Measurements from ENCODE around the gene ATP8A1. TPM values are rescaled to one million over a fixed set of nuclear protein-coding genes. Genes with fewer than 3 reads are reported as not detected.

ATP8A1 gene
- total and polyA plus RNA-seq, 2 of the 8 experiments (the other 6 are each of a cell fraction or from before 2014, with no cell fraction given) = 3.7 to 14.9 TPM

DNA sequence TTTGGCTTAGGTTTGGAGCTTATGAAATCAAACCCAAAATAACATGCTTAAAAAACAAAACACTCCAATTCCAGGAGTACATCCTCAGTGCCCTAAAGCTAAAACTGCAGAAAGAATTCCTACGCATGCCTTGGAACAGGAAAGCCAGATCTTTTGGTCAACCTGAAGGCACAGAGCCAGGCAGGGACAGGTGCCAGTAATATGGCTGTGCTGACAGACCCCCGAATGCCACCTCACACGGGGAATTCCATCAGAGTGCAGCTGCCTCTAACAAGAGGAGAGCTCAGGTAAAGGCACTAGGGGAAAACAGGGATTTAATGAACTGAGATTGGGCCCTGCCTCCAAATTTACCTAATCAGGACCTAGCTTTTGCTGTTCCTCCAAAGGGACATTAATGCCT lies 182.5 kb downstream of the ATP8A1 start:
- POLR2A ChIA-PET (ENCODE audit: partially characterized antibody) = no interaction called here
- H3K23me2 ChIP-seq (ENCODE audit: low read depth, low read length) = no peaks in the 10 kb centered on the region
- no peak overlapping the region for H2BK5ac ChIP-seq (ENCODE audit: low read depth, low read length)
- no peak overlapping the region for H2AFZ ChIP-seq (ENCODE audit: low read length)
- 59% methylated on average over 3 of the region's 3 CpGs; no CpG with 5 or more reads in 1 of the 2 experiments for WGBS, 2 experiments (ENCODE audit: extremely low coverage in 1 of 2, insufficient coverage in 1 of 2, insufficient read length in 1 of 2, insufficient replicate concordance in 2 of 2, low coverage in 1 of 2, low lambda C conversion rate in 2 of 2, missing lambda C conversion rate in 1 of 2)
- no peaks in the 10 kb centered on the region for H3K79me2 ChIP-seq (ENCODE audit: control insufficient read depth in 1 of 2, insufficient read depth in 2 of 2, low read length in 2 of 2)
- H3K4me1 ChIP-seq (replicated peaks in 1 of 4; ENCODE audit: control insufficient read depth in 3 of 4, insufficient read depth in 4 of 4, low read length in 3 of 4) = no peaks in the 10 kb centered on the region
- no peak overlapping the region for H2BK15ac ChIP-seq (ENCODE audit: low read length)
- no peaks in the 10 kb centered on the region for H3K27me3 ChIP-seq (replicated peaks in 1 of 4; ENCODE audit: control insufficient read depth in 3 of 4, extremely low read depth in 1 of 4, insufficient read depth in 3 of 4, low read length in 3 of 4)
- H2BK20ac ChIP-seq (ENCODE audit: low read length) = no peak overlapping the region
- no peak overlapping the region for H2AK5ac ChIP-seq (ENCODE audit: low read depth, low read length)
- TF ChIP-seq BCL11A (IDR thresholded peaks at IDR 0.05; ENCODE audit: low read depth in 2 of 2, low read length in 2 of 2) (no peak), EZH2 (IDR thresholded peaks at IDR 0.05; ENCODE audit: low read depth, low read length, severe bottlenecking) (no peak), RFX5 (IDR thresholded peaks at IDR 0.05; ENCODE audit: borderline replicate concordance, low read depth, low read length) (no peak), POLR2A (IDR thresholded peaks at IDR 0.05; ENCODE audit: control extremely low read depth in 1 of 2, low read depth in 2 of 2, low read length in 2 of 2) (no peak)
- no peak overlapping the region for H2BK12ac ChIP-seq (ENCODE audit: low read depth, low read length)
- no peak overlapping the region for H3K18ac ChIP-seq (ENCODE audit: extremely low read depth, low read length)
- no peak overlapping the region for H3K27ac ChIP-seq (ENCODE audit: low read depth, low read length)
- FAIRE-seq = no peak
- H3K36me3 ChIP-seq (ENCODE audit: control insufficient read depth in 2 of 4, insufficient read depth in 4 of 4, low read length in 3 of 4) = no peaks in the 10 kb centered on the region
- no peak overlapping the region for H3K14ac ChIP-seq (ENCODE audit: insufficient read length)
- H3K4me2 ChIP-seq (ENCODE audit: insufficient read depth in 1 of 2, low read depth in 2 of 2, low read length in 2 of 2) = no peak overlapping the region
- H3K9ac ChIP-seq (replicated peaks in 1 of 4; ENCODE audit: extremely low read depth in 1 of 4, low read depth in 3 of 4, low read length in 3 of 4) = no peak overlapping the region
- no peaks in the 10 kb centered on the region; the same call in 1 of the 2 replicates for H3K79me1 ChIP-seq (ENCODE audit: low read depth, low read length)
- H3K4me3 ChIP-seq (ENCODE audit: extremely low read depth in 1 of 4, insufficient read depth in 2 of 4, low read depth in 3 of 4, low read length in 4 of 4) = no peak overlapping the region
- no peak for DNase-seq (ENCODE audit: low read depth in 1 of 2, low spot score in 2 of 2)
- no peak overlapping the region for H3K23ac ChIP-seq (ENCODE audit: insufficient read length)
- no peak overlapping the region for H3K56ac ChIP-seq (replicated peaks; ENCODE audit: insufficient read length, low read depth, low read length)
- H3K4ac ChIP-seq (replicated peaks; ENCODE audit: insufficient read length, low read depth, low read length) = no peak overlapping the region
- CTCF ChIA-PET (ENCODE audit: partially characterized antibody) = interaction anchor here (0.7 to 1.0 kb wide), 2 partner anchors 75 to 288 kb away, joined by 3 read pairs; no protein-coding TSS in a partner anchor
- no peak overlapping the region for H4K91ac ChIP-seq (replicated peaks; ENCODE audit: insufficient read length, low read length)
- H2BK120ac ChIP-seq (replicated peaks; ENCODE audit: low read depth, low read length) = no peak overlapping the region
- H4K8ac ChIP-seq (ENCODE audit: extremely low read depth, insufficient read depth, low read length) = no peak overlapping the region
- H3K9me3 ChIP-seq (ENCODE audit: insufficient read depth in 2 of 2, low read depth in 1 of 2, low read length in 1 of 2) = no peaks in the 10 kb centered on the region
- H4K20me1 ChIP-seq (replicated peaks in 1 of 2; ENCODE audit: control insufficient read depth in 1 of 2, insufficient read depth in 2 of 2, low read length in 2 of 2) = no peaks in the 10 kb centered on the region
- H4K5ac ChIP-seq (ENCODE audit: insufficient read length, low read depth, low read length) = no peak overlapping the region
